HG02981 (cell line): ENCODE results near the gene ELFN2.
"Not testable (repeated sequence)": the region's sequence is repeated elsewhere in the genome, so short reads cannot be mapped to it uniquely, and the experiment has no call there.

ENCODE experiments used
- ATAC-seq: cut with Tn5 transposase; IDR thresholded peaks from one replicate; pipeline ENCODE4 v1.9.1; 2021; ENCODE audit warnings: mild to moderate bottlenecking, moderate library complexity; ENCODE audit not compliant: unreplicated experiment

Gene ELFN2

GRCh38 chr22:37412495-37413250, 14.6 kb downstream of the ELFN2 start:
- ATAC-seq = no peak

- ATAC-seq = no peak
Measured at GRCh38 chr22:37411655-37412054, 15.6 kb downstream of the ELFN2 start.

- no peak for ATAC-seq
Measured at GRCh38 chr22:37410174-37411055, 16.9 kb downstream of the ELFN2 start.

GRCh38 chr22:37409459-37410050, 17.7 kb downstream of the ELFN2 start:
- ATAC-seq = no peak

GRCh38 chr22:37409031-37409430, 18.2 kb downstream of the ELFN2 start:
- no peak for ATAC-seq

DNA sequence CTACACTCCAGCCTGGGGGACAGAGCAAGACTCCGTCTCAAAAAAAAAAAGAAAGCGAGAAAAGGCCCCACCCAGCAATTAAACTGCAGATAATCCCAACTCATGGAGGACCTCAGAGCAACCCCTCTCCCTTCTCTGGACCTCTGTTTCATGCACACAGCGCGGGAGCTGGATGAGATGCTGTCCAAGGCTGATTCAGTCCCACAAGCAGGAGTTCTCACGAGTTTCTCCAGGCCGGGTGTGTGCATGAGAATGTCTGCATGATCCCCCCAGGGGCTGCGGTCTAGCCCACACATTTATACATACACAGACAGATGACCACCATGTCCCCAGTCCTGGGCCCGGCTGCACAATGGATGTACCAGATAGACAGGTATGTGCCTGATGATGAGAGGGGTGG, 19.4 kb downstream of the ELFN2 start:
- no peak for ATAC-seq

DNA sequence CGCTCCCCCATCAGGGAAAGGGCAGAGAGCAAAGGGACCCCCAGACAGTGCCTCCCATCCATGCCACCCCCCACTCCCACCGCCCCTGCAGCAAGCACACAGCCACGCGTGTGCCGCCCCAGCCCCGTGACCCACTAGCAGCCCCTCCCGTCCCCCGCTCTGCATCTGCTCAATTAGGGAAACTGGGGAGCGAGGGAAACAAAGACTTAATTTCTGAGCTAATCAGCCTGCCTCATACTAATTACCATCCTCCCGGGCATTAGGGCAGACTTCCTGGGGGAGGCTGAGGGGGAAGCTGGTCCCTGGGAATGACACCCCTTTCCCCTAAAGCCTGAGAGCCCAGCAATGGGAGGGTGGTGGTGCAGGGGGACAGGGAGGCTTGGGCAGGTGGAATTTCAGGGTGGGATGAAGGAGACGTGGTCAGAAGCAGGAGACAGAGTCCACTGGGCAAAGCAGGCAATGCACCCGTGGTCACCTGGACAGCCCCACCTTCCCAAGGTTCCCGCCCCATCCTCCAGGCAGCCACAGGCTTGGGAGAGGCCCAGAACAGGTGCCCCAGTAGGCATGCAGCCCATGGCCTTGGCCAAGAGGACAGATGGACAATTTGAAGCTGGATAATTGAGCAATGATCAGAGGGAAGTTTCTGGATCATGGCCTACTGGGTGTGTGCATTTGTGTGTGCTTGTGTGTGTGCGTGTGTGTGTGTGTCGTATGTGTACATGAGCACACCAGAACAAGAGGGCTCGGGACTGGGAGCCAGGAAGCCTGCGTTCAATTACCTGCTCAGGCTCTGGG, 20.6 kb downstream of the ELFN2 start:
- ATAC-seq = no peak

GRCh38 chr22:37404091-37404490, 23.2 kb downstream of the ELFN2 start:
- no peak for ATAC-seq

DNA sequence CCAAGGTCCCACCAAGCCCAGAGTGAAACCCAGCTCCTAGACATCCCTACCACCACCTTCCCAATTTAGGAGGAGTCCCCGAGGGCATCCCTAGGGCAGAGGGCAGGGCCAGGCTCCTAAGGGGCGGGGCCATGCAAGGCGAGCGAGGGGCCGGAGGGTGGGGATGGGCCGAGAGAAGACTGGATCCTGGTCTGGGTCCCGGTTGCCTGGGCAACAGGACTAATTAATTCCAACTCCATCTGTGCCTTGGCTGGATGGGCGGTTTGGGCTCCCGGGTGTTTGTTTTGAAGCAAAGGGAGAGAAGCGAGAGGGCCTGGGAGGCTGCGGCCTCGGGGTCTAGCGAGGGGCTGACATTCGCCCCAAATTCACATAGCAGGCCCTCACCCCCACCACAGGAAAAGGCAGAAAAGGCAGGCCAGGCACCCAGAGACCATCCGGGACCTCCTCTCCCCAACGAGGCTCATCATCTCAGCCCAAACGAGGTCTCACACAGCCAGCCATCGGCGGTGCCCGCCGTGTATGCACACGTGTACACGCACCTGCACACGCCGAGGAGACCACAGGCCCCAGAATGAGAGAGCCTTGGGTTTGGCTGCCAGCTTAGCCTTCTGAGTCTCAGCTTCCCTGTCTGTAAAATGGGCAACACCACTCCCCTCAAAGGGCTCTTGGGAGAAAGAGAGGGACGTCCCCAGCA, 23.9 kb downstream of the ELFN2 start:
- no peak for ATAC-seq

DNA sequence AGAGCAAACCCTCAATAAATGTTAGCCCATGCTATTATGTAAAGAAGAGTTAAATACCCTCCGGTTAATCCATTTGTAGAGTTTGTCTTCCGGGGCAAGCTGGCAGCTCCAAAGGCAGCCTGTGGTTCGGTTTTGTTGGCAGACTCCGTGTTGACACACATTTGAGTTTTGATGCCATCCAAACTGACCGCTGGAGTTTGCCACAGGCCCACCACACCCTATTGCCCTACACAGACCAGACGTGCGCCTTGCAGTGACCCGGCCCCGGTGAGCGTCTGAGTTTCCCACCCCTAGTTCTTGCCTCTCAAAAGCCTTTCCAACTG, 25.1 kb downstream of the ELFN2 start:
- no peak for ATAC-seq

DNA sequence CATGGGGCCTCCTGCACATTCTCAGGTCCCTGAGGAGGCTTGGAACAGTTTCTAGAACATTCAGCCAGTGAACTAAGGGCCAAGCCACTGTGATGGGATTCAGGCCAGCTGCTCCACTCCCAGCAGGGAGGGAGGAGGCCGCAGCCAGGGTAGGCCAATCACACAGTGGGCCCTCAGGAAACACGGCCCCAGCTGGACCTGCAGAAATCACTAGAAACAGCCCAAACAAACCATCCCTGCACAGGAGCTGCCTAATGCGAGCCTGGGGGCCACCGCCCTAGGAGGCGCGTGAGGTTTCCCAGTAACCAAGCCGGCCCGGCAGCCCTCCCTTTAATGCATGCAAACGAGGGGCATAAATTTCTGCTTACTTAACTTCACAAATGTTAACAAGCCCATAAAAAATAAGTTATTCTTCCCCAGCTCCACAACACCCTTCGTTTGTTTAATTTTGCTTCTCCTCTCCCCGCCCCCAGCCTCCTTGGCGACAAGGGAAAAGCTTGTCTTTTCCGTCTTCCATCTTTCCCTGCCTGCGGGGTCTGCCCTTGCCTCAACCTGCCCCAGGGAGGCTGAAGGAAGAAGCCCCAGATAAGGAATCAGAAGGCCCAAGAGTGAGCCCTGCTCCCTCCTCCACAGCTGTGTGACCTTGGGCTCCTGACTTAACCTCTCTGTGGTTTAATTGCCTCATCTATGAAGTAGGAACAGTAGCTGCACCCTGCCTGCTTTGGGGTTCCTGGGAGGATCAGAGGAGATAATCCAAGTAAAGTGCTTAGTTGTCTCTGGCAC, 25.7 kb downstream of the ELFN2 start:
- ATAC-seq = no peak

DNA sequence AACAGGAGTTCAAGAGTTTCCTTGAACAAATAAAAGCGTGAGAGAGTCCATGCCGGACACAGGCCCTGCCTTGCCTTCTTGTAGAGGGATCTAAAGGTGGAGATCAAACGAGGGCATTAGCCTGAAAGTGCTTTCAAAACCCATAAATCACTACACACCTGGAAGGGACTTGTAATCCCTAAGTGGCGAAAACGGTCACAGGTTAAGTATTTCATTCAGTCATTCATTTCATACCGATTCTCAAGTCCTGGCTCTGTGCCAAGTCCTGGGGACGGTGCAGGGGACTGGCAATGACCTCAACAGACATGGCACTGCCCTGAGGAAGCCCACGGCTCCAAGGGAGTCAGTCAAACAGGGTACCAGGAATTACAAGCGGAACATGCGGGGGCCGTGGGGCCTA, 26.6 kb downstream of the ELFN2 start:
- no peak for ATAC-seq

DNA sequence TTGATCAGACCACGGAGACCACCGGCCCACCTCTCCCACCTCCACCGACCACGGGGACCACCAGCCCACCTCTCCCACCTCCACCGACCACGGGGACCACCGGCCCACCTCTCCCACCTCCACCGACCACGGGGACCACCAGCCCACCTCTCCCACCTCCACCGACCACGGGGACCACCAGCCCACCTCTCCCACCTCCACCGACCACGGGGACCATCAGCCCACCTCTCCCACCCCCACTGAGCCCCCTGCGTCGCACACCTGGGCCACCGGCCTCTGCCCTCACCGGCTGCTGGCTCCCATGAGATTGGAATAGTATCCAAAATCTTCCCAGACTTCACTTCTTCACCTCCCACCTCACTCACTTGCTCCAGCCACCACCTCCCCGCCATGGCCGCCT, 27.8 kb downstream of the ELFN2 start:
- ATAC-seq = not testable (repeated sequence)

GRCh38 chr22:37397226-37397625, 30.1 kb downstream of the ELFN2 start:
- no peak for ATAC-seq

DNA sequence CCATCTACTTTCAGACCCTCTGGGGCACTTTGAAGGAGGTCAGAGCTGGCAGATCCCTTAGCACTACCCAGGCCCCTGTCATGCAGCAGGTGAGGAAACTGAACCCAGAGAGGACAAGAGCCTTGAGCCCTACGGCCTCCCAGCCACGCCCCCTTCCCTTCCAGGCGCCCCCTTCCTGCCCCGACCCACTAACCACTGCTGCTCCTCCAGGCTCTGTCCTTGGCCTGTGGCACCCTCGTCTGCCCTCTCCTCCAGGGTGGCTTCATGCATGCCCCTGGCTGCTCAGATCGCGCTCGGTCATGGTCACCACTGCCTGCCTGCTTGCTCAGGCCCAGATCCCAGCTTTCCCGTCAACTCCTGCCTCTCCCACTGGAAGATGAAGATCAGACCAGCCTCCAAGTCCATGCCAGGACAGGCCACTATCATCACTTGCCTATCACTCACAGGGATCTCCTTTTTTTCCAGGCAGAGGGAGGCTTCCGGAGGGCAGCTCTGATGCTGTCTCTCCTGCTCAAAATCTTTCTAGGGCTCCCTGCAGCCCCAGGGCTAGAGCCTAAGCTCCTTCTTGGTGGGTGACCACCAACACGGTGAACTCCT, 30.7 kb downstream of the ELFN2 start:
- ATAC-seq = no peak

GRCh38 chr22:37394341-37394740, 32.9 kb downstream of the ELFN2 start:
- ATAC-seq = no peak

- no peak for ATAC-seq
Measured at GRCh38 chr22:37393746-37394145, 33.5 kb downstream of the ELFN2 start.

DNA sequence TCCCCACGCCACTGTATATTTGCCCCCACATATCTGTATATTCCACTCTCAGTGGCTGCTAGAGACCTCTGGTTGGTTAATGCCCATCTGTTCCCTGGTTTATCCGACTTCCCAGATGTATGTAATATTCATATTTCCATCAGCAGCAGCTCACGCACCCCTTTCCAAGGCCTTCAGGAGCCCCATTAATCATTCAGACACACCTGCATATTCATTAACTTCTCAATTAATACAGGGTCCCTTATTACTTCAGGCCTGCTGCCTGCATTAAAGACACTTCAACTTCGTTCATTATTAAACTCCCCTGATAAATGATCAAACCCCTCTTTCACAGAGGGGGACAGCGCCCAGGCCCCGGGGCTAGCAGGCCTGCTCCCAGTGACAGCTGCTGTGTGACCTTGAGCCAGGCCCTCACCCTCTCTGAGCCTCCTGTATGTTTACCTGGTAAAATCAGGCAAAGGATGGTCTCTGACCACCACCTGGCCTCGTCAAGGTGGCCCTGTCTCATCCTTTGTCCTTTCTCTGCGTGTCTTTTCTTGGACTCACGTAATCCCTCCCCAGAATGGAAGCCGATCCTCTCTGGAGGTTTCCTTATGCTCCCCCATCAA, 34.5 kb downstream of the ELFN2 start:
- ATAC-seq = no peak

GRCh38 chr22:37391702-37392101, 35.6 kb downstream of the ELFN2 start:
- no peak for ATAC-seq
